A549 treated with AZD9567 at 1 μM for 4 hours (cell line): ENCODE results near the gene BARX1. TPM values are rescaled to one million over a fixed set of nuclear protein-coding genes. Genes with fewer than 3 reads are reported as not detected.

ENCODE experiments used
- total RNA-seq: library from RNA; stranded (reverse); fragments of 200-300 nt; extraction: Qiagen RNA extraction; gene quantifications from 5 replicates; pipeline ENCODE4 v1.2.3, GENCODE V29; 2022; ENCODE audit not compliant: insufficient read depth

BARX1 gene
- total RNA-seq, result 4.8 to 12.2 TPM (median 10.9 TPM) in 5 replicates

GRCh38 chr9:93955111-93955980, at the start of gene BARX1:
BARX1 (minus strand) TSS chr9:93955355; CDS start chr9:93955146, 209 bp downstream.

Other genes starting within 250 kb of the BARX1 start
- gene PTPDC1, start 129.1 kb upstream of the BARX1 start, total RNA-seq, result 3.5 to 6.6 TPM (median 4.5 TPM) in 5 replicates